Spleen (tissue), 7 donors: ENCODE measurements around the gene SHOX.

Experiments
- CTCF ChIP-seq, 11 experiments: fragments of 200-600 bp in 7 of 11; fragments of 450-650 bp in 4 of 11; sonication (generic) in 4 of 11; IDR thresholded peaks in 8 of 11; conservative IDR thresholded peaks in 3 of 11; 1 replicate in 7 of 11; 2 replicates in 4 of 11; pipeline versions ENCODE4 v1.4.0 to v1.8.0; 2016 to 2021; ENCODE audit warnings: antibody characterized with exemption in 11 of 11, inconsistent platforms in 4 of 11, mild to moderate bottlenecking in 1 of 11
- POLR2A ChIP-seq, 3 donors: fragments of 450-650 bp; IDR thresholded peaks; one replicate each; pipeline ENCODE4 v1.5.1; 2017; ENCODE audit warnings: antibody characterized with exemption in 3 of 3, mild to moderate bottlenecking in 1 of 3
- donor health status: DM: no; HTN: no; CAD: no; lungs with moderate emphysema.
- donor health status: DM: no; HTN: no; CAD: no.
- donor health status: DM: no; HTN: no; CAD: no.

DNA sequence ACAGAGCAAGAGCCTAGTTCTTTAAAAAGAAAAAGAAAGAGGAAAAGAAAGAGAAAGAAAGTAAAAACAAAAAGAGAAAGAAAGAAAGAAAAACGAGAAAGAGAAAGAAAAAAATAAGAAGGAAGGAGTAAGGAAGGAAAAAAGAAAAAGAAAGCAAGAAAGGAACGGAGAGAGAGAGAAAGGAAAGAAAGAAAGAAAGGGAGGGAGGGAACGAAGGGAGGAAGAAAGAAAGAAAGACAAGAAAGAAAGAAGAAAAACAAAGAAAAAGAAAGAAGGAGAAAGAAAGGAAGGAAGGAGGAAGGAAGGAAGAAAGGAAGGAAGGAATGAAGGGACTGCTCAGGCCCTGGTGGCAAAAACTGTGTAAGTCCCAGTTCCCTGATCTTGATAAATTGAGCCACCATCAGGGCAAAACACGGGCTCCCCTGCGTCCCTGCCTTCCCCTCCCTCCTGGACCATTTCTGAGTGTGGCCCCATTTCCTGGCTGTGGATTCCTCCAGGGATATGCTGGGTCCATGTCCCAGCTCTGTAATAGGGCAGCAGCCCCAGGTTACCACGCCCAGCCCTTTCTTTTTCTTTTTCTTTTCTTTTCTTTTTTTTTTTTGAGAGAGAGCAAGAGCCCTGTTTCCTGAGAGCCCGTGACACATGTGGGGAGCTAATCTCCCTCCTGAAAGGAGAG lies 44.8 kb downstream of the SHOX start:
- TF ChIP-seq POLR2A (IDR thresholded peaks at IDR 0.05) (no peak), CTCF (IDR thresholded peaks at IDR 0.05 in 8 of 11, conservative IDR thresholded peaks at IDR 0.05 in 3 of 11) (no peak)
